Lower leg skin (tissue), 3 donors: ENCODE measurements around the gene EPHB2.

Experiments used
- POLR2A ChIP-seq, 2 donors: fragments of 450-650 bp; IDR thresholded peaks; one replicate each; pipeline ENCODE4 v1.6.1; 2016 to 2017; ENCODE audit warnings: antibody characterized with exemption in 2 of 2, mild to moderate bottlenecking in 1 of 2, moderate library complexity in 1 of 2
- TF ChIP-seq, protein P1 (sequence below), 3 donors: fragments of 450-650 bp; IDR thresholded peaks; one replicate each; pipeline ENCODE4 v1.5.1; 2016; ENCODE audit warnings: antibody characterized with exemption in 3 of 3, mild to moderate bottlenecking in 3 of 3, moderate library complexity in 2 of 3

DNA sequence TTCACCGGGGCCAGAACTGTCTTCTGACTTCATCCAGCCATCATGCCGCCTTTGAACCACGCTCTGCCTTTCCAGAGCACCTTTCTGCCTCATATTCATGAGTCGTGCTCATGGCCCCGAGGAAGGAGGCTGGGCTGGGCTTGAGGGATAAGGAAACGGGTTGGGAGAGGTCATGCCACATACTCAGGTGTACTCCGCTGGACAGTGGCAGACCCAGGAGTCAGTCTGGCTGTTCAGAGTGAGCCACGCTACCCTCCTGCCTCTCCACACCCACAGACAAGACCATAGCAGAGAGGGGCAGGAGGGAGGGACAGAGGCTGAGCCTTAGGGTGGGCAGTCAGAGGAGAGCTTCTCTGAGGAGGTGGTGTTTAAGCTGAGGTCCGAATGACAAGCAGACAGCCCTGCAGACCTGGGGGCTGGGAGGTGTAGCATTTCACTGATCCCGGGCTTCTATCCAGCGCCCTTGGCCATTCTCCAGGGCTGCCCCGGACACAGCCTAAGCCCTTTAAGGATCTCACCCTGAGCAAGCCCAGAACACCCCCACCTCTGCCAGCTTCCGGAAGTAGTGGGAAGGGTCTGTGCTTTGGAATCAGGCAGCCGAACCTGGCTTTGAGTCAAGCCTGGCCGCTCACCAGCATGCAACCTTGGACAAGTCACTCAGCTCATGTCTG, 159.7 kb downstream of the EPHB2 start:
- TF ChIP-seq, protein P1, sequence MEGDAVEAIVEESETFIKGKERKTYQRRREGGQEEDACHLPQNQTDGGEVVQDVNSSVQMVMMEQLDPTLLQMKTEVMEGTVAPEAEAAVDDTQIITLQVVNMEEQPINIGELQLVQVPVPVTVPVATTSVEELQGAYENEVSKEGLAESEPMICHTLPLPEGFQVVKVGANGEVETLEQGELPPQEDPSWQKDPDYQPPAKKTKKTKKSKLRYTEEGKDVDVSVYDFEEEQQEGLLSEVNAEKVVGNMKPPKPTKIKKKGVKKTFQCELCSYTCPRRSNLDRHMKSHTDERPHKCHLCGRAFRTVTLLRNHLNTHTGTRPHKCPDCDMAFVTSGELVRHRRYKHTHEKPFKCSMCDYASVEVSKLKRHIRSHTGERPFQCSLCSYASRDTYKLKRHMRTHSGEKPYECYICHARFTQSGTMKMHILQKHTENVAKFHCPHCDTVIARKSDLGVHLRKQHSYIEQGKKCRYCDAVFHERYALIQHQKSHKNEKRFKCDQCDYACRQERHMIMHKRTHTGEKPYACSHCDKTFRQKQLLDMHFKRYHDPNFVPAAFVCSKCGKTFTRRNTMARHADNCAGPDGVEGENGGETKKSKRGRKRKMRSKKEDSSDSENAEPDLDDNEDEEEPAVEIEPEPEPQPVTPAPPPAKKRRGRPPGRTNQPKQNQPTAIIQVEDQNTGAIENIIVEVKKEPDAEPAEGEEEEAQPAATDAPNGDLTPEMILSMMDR (IDR thresholded peaks at IDR 0.05) = no peak
- TF ChIP-seq POLR2A (IDR thresholded peaks at IDR 0.05) = no peak
